Dermis blood vessel endothelial cell (primary cell): Measurements from ENCODE around the gene BAG3. TPM values are rescaled to one million over a fixed set of nuclear protein-coding genes. Genes with fewer than 3 reads are reported as not detected.
"Not testable (repeated sequence)": the region's sequence is repeated elsewhere in the genome, so short reads cannot be mapped to it uniquely, and the experiment has no call there.

Source experiments
- DNase-seq: peaks from one replicate; pipeline ENCODE4 v3.0.0; 2010
- total RNA-seq: library from RNA; depleted of rRNA; stranded (reverse); fragments of >200 nt; gene quantifications from 2 replicates; pipeline ENCODE4 v1.2.3, GENCODE V29; 2014

Gene BAG3
- total RNA-seq, 1 donor from 2014 or later = 7.5 TPM

GRCh38 chr10:119640875-119641526 is 10.2 kb upstream of the BAG3 start:
- no peak for DNase-seq

- no peak for DNase-seq
These were observed 8.5 kb upstream of the BAG3 start for GRCh38 chr10:119642556-119643111.

- no peak for DNase-seq
These were observed 7.6 kb upstream of the BAG3 start for GRCh38 chr10:119643306-119644204.

GRCh38 chr10:119644205-119644814 is 6.9 kb upstream of the BAG3 start:
- peak; percentile 27 for DNase-seq

- no peak for DNase-seq
These were observed 6.2 kb upstream of the BAG3 start for GRCh38 chr10:119644994-119645393.

- DNase-seq = no peak
These were observed 1.1 kb upstream of the BAG3 start for GRCh38 chr10:119650062-119650461.

- DNase-seq = peak; percentile 44
These were observed 557 bp downstream of the BAG3 start for GRCh38 chr10:119651514-119652360.

- DNase-seq = peak; percentile 77
These were observed 1.2 kb downstream of the BAG3 start for GRCh38 chr10:119652361-119652730.

GRCh38 chr10:119653209-119653608 is 2.0 kb downstream of the BAG3 start:
- DNase-seq = peak; percentile 22

- no peak for DNase-seq
These were observed 2.7 kb downstream of the BAG3 start for GRCh38 chr10:119653916-119654315.

GRCh38 chr10:119654540-119654939 is 3.4 kb downstream of the BAG3 start:
- DNase-seq = peak; percentile 65

GRCh38 chr10:119655566-119656001 is 4.4 kb downstream of the BAG3 start:
- DNase-seq = peak; percentile 83

- no peak for DNase-seq
These were observed 5.6 kb downstream of the BAG3 start for GRCh38 chr10:119656760-119657159.

GRCh38 chr10:119657725-119658124 is 6.5 kb downstream of the BAG3 start:
- no peak for DNase-seq

- DNase-seq = peak; percentile 93
These were observed 7.1 kb downstream of the BAG3 start for GRCh38 chr10:119658274-119658673.

GRCh38 chr10:119659951-119660350 is 8.8 kb downstream of the BAG3 start:
- DNase-seq = peak; percentile 33

- not testable (repeated sequence) for DNase-seq
These were observed 11.0 kb downstream of the BAG3 start for GRCh38 chr10:119662076-119662605.

GRCh38 chr10:119663866-119664698 is 12.9 kb downstream of the BAG3 start:
- peak; percentile 37 for DNase-seq

- DNase-seq = no peak
These were observed 14.9 kb downstream of the BAG3 start for GRCh38 chr10:119665901-119666708.

- DNase-seq = no peak
These were observed 15.5 kb downstream of the BAG3 start for GRCh38 chr10:119666709-119667004.
